Measurements from ENCODE around the gene TK1. TPM values are rescaled to one million over a fixed set of nuclear protein-coding genes. Genes with fewer than 3 reads are reported as not detected.

TK1 gene
- total and polyA plus RNA-seq, 7 donors = 0.83 to 74.6 (median 6.9) TPM

DNA sequence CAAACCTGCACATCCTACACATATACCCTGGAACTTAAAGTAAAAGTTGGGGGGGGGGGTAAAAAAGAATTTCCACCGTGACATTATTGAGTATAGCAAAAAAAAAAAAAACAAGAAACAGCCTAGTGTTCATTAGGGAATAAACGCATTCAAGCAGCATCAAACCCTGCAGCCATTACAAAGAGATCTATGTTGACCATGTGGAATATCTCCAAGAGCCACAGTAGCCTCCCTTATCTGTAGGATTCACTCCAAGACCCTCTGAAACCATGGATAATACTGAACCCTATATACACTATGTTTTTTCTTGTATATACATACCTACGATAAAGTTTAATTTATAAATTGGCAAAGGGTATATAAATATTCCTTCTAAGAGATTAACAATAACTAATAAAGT, 21.6 kb upstream of the TK1 start:
- H3K27me3 ChIP-seq = no peaks in the 10 kb centered on the region
- TF ChIP-seq POLR2A (IDR thresholded peaks at IDR 0.05) (no peak), POLR2AphosphoS5 (IDR thresholded peaks at IDR 0.05) (no peak), EP300 (IDR thresholded peaks at IDR 0.05) (no peak)
- TF ChIP-seq, protein P1, sequence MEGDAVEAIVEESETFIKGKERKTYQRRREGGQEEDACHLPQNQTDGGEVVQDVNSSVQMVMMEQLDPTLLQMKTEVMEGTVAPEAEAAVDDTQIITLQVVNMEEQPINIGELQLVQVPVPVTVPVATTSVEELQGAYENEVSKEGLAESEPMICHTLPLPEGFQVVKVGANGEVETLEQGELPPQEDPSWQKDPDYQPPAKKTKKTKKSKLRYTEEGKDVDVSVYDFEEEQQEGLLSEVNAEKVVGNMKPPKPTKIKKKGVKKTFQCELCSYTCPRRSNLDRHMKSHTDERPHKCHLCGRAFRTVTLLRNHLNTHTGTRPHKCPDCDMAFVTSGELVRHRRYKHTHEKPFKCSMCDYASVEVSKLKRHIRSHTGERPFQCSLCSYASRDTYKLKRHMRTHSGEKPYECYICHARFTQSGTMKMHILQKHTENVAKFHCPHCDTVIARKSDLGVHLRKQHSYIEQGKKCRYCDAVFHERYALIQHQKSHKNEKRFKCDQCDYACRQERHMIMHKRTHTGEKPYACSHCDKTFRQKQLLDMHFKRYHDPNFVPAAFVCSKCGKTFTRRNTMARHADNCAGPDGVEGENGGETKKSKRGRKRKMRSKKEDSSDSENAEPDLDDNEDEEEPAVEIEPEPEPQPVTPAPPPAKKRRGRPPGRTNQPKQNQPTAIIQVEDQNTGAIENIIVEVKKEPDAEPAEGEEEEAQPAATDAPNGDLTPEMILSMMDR (IDR thresholded peaks at IDR 0.05) = no peak
- no peak for DNase-seq
- no peaks in the 10 kb centered on the region for H3K36me3 ChIP-seq
- intact Hi-C loops (cut with DNase I) = no loop called here
- H3K27ac ChIP-seq = no peak overlapping the region
- H3K9me3 ChIP-seq = no peaks in the 10 kb centered on the region
- no peaks in the 10 kb centered on the region for H3K4me1 ChIP-seq
- WGBS, 2 donors = 72 to 83% methylated on average over 3 of the region's 3 CpGs
- no peak overlapping the region for H3K4me3 ChIP-seq

DNA sequence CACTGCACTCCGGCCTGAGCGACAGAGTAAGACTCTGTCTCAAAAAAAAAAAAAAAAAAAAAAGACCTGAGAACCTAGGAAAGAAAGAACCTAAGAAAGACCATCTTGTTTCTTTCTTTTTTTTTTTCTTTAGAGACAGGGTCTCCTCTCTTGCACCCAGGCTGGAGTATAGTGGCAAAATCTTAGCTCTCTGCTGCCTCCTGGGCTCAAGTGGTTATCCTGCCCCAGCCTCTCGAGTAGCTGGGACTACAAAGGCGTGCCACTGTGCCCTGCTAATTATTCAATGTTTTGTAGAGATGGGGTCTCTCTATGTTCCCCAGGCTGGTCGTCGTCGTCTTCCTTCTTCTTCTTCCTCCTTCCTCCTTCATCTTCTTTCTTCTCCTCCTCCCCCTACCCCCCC, 19.4 kb upstream of the TK1 start:
- intact Hi-C loops (cut with DNase I) = no loop called here
- no peaks in the 10 kb centered on the region for H3K27me3 ChIP-seq
- no peak overlapping the region for H3K27ac ChIP-seq
- no peaks in the 10 kb centered on the region for H3K9me3 ChIP-seq
- no peaks in the 10 kb centered on the region for H3K4me1 ChIP-seq
- no peak overlapping the region for H3K4me3 ChIP-seq
- no peaks in the 10 kb centered on the region for H3K36me3 ChIP-seq
- DNase-seq = no peak
- TF ChIP-seq, protein P1 (IDR thresholded peaks at IDR 0.05) = no peak
- TF ChIP-seq POLR2A (IDR thresholded peaks at IDR 0.05) = no peak
- no peak for TF ChIP-seq EP300 (IDR thresholded peaks at IDR 0.05)
- TF ChIP-seq POLR2AphosphoS5 (IDR thresholded peaks at IDR 0.05) = no peak
- 77 to 80% methylated on average over 7 of the region's 7 CpGs for WGBS, 2 donors

DNA sequence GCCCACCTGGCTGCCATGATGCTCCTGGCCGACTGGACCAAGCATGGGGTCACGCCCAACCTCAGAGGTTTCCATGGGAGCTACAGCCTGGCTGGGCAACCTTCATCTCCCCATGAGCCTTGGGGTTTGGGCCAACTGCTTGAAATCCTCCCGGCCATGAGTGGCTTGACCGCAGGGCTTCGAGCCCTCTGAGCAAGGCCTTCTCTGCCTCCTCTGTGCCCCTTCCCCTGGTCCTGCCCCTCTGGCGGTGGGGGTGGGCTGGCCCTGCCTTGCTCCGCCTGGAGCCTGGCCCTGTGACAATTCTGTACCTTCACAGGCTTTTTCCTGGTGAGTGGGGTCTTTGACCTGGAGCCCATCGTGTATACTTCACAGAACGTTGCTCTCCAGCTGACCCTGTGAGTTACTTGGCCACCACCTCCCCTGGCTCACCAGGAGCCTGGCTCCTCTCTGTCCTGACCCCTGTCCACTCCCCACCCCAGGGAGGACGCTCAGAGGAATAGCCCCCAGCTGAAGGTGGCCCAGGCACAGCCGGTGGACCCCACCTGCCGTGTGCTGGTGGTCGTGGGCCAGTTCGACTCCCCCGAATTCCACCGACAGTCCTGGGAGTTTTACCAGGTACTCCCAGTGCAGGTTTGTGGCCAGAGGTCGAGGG, 18.4 kb upstream of the TK1 start:
- Histone ChIP-seq H3K4me3 (no peak overlapping the region), H3K27me3 (no peaks in the 10 kb centered on the region), H3K27ac (no peak overlapping the region), H3K4me1 (no peaks in the 10 kb centered on the region), H3K9me3 (no peaks in the 10 kb centered on the region), H3K36me3 (no peaks in the 10 kb centered on the region)
- TF ChIP-seq POLR2AphosphoS5 (IDR thresholded peaks at IDR 0.05) (no peak), POLR2A (IDR thresholded peaks at IDR 0.05) (no peak), EP300 (IDR thresholded peaks at IDR 0.05) (no peak)
- TF ChIP-seq, protein P1 (IDR thresholded peaks at IDR 0.05) = no peak
- WGBS, 2 donors = 92 to 95% methylated on average over 17 of the region's 17 CpGs
- no peak for DNase-seq
- intact Hi-C loops (cut with DNase I) = no loop called here

DNA sequence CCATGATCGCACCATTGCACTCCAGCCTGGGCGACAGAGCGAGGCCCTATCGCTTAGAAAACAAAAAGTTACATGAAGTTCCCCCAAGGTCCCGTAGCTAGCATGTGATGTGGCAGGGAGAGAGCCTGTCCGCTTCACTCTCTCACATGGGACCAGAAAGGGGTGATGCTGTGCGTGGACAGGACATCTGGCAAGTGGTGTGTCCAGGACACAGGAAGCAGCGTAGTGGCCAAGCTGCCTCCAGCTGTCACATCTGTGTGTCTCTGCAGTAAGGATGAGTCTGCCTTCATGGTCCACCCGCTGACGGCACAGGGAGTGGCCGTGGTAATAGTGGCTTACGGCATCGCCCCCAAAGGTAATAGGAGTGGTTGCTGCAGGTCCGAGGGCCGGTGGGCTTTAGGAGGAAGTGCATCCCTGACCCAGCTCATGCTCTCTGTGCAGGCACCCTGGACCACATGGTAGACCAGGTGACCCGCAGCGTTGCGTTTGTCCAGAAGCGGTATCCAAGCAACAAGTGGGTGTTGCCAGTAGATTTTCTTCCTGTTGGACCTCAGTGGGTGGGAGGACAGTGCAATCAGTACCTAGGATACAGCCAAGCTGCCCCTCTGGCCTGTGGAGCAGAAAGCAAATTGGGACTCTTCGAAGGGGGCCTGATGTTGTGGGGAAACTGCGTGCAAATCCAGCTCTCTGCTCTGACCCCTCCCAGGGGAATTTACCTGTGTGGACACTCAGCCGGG, 17.7 kb upstream of the TK1 start:
- 86 to 93% methylated on average over 22 of the region's 22 CpGs for WGBS, 2 donors
- H3K9me3 ChIP-seq = no peaks in the 10 kb centered on the region
- H3K27ac ChIP-seq = no peak overlapping the region
- intact Hi-C loops (cut with DNase I) = no loop called here
- TF ChIP-seq POLR2A (IDR thresholded peaks at IDR 0.05) (no peak), POLR2AphosphoS5 (IDR thresholded peaks at IDR 0.05) (no peak)
- TF ChIP-seq, protein P1 (IDR thresholded peaks at IDR 0.05) = no peak
- no peaks in the 10 kb centered on the region for H3K27me3 ChIP-seq
- no peaks in the 10 kb centered on the region for H3K36me3 ChIP-seq
- no peaks in the 10 kb centered on the region for H3K4me1 ChIP-seq
- no peak overlapping the region for H3K4me3 ChIP-seq
- DNase-seq = no peak
